HG03159 (cell line): ENCODE results near the gene PCBP3.
"Not testable (repeated sequence)": the region's sequence is repeated elsewhere in the genome, so short reads cannot be mapped to it uniquely, and the experiment has no call there.

Experiments
- ATAC-seq: cut with Tn5 transposase; IDR thresholded peaks from one replicate; pipeline ENCODE4 v1.9.1; 2021; ENCODE audit warnings: mild to moderate bottlenecking, moderate library complexity; ENCODE audit not compliant: unreplicated experiment

The PCBP3 gene

GRCh38 chr21:45951676-45952075 is 308.2 kb downstream of the PCBP3 start:
- ATAC-seq: no peak

- ATAC-seq: not testable (repeated sequence)
Observed at GRCh38 chr21:45952527-45952926, 309.0 kb downstream of the PCBP3 start.

- no peak for ATAC-seq
Observed at GRCh38 chr21:45952974-45953373, 309.4 kb downstream of the PCBP3 start.

- ATAC-seq: no peak
Observed at GRCh38 chr21:45954261-45954660, 310.7 kb downstream of the PCBP3 start.

GRCh38 chr21:45954921-45955320 is 311.4 kb downstream of the PCBP3 start:
- no peak for ATAC-seq

GRCh38 chr21:45957551-45957950 is 314.0 kb downstream of the PCBP3 start:
- no peak for ATAC-seq

GRCh38 chr21:45957981-45958600 is 314.6 kb downstream of the PCBP3 start:
- no peak for ATAC-seq

GRCh38 chr21:45959182-45959581 is 315.7 kb downstream of the PCBP3 start:
- no peak for ATAC-seq

- ATAC-seq: no peak
Observed at GRCh38 chr21:45959779-45960390, 316.4 kb downstream of the PCBP3 start.

GRCh38 chr21:45961408-45961807 is 317.9 kb downstream of the PCBP3 start:
- ATAC-seq: not testable (repeated sequence)

- no peak for ATAC-seq
Observed at GRCh38 chr21:45962531-45963231, 319.2 kb downstream of the PCBP3 start.

- no peak for ATAC-seq
Observed at GRCh38 chr21:45963232-45963570, 319.7 kb downstream of the PCBP3 start.

GRCh38 chr21:45964649-45965048 is 321.1 kb downstream of the PCBP3 start:
- no peak for ATAC-seq

- ATAC-seq: no peak
Observed at GRCh38 chr21:45965084-45965809, 321.7 kb downstream of the PCBP3 start.

GRCh38 chr21:45966791-45967394 is 323.4 kb downstream of the PCBP3 start:
- no peak for ATAC-seq

- ATAC-seq: no peak
Observed at GRCh38 chr21:45969921-45970673, 326.6 kb downstream of the PCBP3 start.

GRCh38 chr21:45970674-45971615 is 327.4 kb downstream of the PCBP3 start:
- no peak for ATAC-seq

GRCh38 chr21:45971616-45972352 is 328.3 kb downstream of the PCBP3 start:
- no peak for ATAC-seq

GRCh38 chr21:45972353-45972715 is 328.8 kb downstream of the PCBP3 start:
- ATAC-seq: no peak
